Measurements from ENCODE around the gene SH3RF3.

The SH3RF3 gene

GRCh38 chr2:109404681-109405080 lies 275.7 kb downstream of the SH3RF3 start:
- no peak for DNase-seq

DNA sequence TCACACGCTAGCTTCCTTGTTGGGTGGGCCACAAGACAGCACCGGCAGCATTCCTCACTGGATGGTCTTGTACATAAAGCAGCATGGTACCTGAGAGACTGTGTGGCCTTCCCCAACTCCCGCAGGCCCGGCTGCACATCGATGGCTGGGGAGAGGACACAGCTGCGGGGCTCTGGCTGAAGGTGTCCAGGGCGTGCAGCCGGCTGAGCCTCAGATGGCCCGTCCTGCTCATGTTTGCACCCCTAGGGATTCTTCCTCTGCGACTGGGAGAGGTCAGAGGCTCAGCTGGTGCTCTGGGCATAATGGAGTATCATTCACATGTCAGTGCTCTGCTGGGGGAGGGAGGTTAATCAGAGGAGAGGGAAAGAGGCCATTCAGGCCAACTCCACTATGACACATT lies 276.9 kb downstream of the SH3RF3 start:
- DNase-seq: no peak

GRCh38 chr2:109406301-109406700 lies 277.3 kb downstream of the SH3RF3 start:
- no peak for DNase-seq

- no peak for DNase-seq
These were observed 278.5 kb downstream of the SH3RF3 start for GRCh38 chr2:109407276-109408042.

GRCh38 chr2:109408043-109408335 lies 279.0 kb downstream of the SH3RF3 start:
- DNase-seq: no peak

DNA sequence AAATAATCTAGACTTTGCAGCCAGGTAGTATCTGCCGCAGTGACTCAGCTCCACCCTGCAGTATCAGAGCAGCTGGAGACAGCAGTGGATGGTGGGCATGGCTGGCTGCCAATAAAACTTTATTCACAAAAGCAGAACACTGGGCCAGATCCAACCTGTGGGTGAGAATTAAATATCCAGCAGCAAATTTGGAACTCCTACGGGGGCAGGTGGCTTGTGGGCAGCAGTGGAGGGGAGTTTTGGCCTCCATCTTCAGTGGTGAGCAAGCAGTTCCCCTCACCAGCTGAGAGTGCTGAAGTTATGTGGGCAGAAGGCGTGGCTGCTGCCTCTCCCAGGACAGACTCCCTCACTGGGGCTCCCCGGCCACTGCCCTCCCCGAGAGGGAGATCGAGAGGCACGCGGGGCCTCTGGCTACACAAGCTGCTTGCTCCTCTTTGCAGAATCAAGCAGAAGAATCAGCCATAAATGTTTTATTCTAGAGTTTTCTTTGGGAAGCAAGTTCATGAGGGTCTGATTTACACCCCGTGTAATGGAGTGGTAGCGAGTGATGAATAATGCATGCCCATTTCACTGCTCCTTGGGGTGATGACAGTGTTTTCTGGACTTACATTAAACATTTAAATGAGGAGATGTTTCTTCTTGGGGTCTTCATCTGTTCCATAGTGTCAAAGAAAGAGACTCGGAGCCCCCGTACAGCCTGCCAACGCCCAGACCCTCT lies 280.5 kb downstream of the SH3RF3 start:
- no peak for DNase-seq

GRCh38 chr2:109410039-109410815 lies 281.2 kb downstream of the SH3RF3 start:
- peak; percentile 19 for DNase-seq

DNA sequence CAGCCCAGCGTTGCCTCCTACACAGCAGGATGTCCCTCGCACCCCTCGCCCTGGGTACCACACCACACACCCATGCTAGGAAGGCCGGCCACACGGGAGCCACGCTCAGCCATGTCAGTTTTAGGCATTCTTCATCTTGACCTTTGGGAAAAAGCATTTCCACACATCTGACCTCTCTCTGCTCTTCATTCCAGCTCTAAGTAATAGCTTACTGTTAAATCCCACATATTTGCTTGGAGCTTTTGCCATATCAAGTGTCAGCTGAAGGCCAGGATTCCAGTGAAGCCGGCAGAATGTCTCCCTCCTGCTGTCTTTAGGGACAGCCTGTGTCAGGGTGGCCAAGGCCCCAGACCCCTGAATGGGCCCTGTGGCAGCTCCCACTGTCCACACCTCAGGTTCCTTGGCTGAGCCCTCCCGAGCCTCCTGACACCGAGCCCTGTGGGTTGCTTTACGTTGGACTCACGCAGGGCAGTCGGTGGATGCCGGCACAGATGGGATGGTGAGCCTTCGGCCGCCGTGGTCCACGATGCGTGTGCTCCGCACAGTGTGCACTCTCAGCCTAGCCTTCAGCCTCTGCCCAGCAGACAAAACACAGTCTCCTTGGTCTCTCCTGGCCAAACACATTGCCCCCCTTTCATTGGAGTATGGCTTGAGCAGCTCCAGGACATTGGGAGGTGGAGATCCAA lies 282.8 kb downstream of the SH3RF3 start:
- DNase-seq: no peak

DNA sequence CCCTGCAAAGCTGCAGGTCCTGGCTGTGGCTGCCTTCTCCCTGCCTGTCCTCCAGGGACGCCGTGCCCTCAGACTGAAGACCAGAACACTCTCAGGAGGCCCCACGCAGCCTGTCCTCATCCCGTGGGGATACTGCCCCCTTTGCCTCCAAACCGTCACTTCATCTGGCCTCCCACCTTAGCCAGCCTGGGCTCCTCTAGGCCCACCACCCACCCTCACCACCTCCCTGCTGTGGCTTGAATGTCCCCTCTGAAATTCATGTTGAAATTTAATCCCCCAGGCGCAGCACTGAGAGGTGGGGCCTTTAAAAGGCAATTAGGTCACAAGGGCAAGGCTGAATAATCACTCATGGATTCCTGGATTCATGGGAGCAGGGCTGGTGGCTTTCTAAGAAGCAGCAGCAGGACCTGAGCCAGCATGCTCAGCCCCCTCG lies 286.6 kb downstream of the SH3RF3 start:
- DNase-seq: no peak

DNA sequence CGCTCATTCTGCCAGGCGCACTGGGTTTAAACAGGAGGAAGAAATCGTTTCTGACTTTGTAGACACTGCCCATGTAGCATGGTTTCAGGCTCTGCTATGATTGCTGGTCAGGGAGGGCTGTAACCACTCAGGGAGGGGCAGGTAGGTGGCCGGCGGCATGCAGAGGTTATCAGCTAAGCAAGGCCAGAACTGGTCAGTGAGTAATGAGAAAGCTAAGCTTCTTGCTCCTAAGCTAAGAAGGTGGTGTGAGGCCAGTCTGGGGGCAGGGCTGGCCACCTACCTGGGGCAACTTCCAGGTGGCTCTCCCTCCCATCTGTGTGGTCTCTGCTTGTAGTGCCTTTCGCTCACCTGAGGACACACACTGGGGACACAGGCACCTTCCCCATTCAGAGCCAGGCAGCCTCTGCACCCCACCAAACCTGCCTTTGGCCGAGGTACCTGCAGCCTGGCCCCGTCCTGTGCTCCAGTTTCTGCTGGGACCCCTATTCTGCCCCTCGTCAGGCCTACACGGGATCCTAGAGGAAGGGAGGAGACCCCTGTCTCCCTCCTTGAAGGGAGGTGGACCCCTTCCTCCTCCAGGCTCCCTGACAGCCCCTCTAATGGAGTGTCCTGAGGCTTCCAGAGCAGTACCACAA lies 288.8 kb downstream of the SH3RF3 start:
- DNase-seq: no peak

DNA sequence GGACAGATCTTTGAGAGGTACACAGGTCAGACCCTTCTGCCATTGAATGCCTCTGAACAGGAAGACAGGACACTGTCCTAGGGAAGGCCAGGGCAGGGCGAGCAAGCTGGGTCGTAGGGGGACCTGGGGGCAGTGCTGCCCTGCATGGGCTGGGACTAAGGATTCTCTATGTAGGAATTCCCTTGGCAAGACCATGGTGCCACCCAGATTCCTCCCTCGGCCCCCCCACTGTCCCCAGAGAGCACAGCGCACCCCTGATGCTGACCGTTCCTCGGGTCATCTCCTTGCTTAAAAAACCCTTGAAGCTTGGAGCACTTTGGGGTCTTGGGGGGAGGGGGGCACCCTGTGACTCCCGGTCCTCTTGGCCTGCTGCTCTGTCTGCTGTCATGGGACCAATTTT lies 289.7 kb downstream of the SH3RF3 start:
- no peak for DNase-seq

DNA sequence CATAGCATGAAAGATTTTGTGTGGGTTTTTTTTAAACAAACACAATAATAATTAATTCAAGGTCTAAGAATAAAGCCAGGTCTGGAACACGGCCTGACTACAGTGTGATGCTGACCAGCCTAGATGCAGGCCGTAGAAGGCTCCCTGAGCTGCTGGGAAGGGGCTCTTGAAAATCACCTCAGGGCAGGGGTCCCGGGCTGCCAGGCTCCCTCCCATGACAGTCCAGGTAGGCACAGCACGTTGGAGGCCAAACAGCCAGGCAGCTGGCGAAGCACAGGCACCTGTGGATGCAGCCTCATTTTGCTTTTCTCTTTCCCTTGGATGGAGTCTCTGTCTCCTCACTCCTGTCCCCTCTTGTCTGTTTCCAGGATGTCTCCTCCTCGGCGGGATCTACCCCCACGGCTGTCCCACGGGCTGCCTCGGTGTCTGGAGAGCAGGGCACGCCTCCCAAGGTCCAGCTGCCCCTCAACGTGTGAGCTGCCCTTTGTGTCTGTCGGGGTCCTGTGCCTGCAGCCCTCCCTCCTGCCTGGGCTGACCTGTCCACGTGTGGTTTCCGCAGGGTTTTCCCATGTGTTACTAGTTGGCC lies 290.3 kb downstream of the SH3RF3 start:
- DNase-seq: no peak

GRCh38 chr2:109419960-109420370 lies 291.0 kb downstream of the SH3RF3 start:
- DNase-seq: no peak

DNA sequence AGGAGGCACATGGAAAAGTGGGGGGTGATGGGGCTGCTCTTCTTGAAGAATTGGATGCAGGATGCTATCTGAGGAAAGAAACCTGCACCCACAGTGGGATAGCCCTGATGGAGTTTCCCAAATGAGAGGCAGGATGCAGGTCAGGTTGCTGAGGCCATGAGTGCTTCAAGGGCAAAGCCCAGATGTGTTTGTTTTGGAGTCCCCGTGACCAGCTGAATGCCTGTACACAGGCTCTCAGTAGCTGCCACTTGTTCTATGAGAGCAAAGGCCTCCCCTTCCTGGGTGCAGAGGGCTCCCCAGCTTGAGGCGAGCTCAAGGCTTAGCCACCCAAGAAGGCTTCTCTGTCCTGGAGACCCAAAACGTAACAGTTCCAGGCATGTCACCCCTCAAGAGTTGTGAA lies 292.1 kb downstream of the SH3RF3 start:
- no peak for DNase-seq

GRCh38 chr2:109421642-109422041 lies 292.6 kb downstream of the SH3RF3 start:
- DNase-seq: no peak

GRCh38 chr2:109422071-109422757 lies 293.2 kb downstream of the SH3RF3 start:
- DNase-seq: no peak

DNA sequence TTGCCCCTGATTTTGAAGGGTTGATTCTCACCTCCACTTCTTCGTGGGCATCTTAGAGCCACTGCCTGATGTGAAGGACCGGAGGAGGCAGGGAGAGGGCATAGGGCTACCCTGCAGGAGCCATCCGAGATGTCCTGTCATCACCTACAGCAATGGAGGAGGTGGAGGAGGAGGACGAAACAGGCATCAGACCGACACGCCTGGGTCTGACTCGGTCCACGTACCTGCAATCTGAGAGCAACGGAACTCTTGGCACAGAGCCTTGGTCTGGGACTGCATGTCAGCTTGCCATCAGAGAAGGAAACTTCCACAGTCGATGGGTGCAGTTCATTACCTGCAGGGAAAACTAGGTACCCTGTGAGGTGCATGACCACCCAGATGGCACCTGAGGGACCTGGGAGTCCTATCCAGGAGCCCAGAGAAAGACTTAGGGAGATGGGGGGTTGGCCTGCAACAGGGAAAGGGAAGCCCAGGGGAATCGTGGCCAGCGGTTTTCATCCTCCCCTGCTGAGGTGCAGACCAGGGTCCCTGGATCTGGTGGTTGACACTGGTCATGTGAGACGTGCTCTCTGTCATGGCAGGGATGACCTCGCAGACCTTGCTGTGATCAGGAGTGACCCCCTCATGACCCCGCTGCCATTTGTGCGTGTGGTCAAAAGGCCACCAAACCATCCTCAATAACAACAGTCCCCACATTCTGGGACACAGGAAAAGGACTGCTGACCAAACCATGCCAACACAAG lies 293.9 kb downstream of the SH3RF3 start:
- no peak for DNase-seq

- DNase-seq: no peak
These were observed 294.8 kb downstream of the SH3RF3 start for GRCh38 chr2:109423556-109424359.

DNA sequence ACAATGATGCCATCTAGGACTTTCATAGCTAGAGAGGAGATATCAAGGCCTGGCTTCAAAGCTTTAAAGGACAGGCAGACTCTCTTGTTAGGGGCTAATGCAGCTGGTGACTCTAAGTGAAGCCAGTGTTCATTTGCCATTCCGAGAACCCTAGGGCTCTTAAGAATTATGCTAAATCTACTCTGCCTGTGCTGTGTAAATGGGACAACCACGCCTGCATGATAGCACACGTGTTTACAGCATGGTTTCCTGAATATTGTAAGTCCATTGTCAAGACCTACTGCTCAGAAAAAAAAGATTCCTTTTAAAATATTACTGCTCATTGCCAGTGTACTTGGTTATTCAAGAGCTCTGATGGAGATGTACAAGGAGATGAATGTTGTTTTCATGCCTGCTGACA lies 296.4 kb downstream of the SH3RF3 start:
- DNase-seq: no peak

- no peak for DNase-seq
These were observed 298.7 kb downstream of the SH3RF3 start for GRCh38 chr2:109427661-109428091.
